Endothelial cell of umbilical vein (primary cell): Measurements from ENCODE around the gene SLC25A48. TPM values are rescaled to one million over a fixed set of nuclear protein-coding genes. Genes with fewer than 3 reads are reported as not detected.

Source experiments
- BruUV-seq: library from RNA; stranded (reverse); fragments of 400-500 nt; replicated peaks from 2 replicates; lab custom pipeline; 2021; lab: Mats Ljungman, UMichigan
- CTCF ChIA-PET: fragments of 300-600, 350-600 bp; sonication (Branson Sonifier 250); formaldehyde crosslinking; loops from one replicate; lab custom pipeline; 2021; ENCODE audit warnings: antibody characterized with exemption, inconsistent platforms; lab: Charles Lee
- POLR2A ChIA-PET: fragments of 300-600, 350-600 bp; sonication (Branson Sonifier 250); formaldehyde crosslinking; loops from one replicate; lab custom pipeline; 2021; ENCODE audit warnings: antibody characterized with exemption, inconsistent platforms; lab: Charles Lee
- DNase-seq: peaks from one replicate; pipeline ENCODE4 v3.0.0-alpha.2; 2011; ENCODE audit warnings: low read depth, low spot score
- FAIRE-seq: peaks from 2 replicates; lab custom pipeline; 2011; peaks lifted over from hg19 to GRCh38; lab: Jason Lieb, UNC
- H2AFZ ChIP-seq: 2 replicates; pipeline ENCODE4 v1.6.0; 2012; ENCODE audit warnings: low read depth, low read length, control low read depth, inconsistent platforms
- H3K27ac ChIP-seq: 2 replicates; pipeline ENCODE4 v1.5.1; 2011; ENCODE audit warnings: low read depth, mild to moderate bottlenecking, control low read depth, low read length, moderate library complexity; ENCODE audit not compliant: insufficient read depth
- H3K27me3 ChIP-seq, 2 experiments: 2 replicates each; pipeline versions ENCODE4 v1.6.0 to v1.6.1; 2011; ENCODE audit warnings: low read length in 2 of 2, mixed read lengths in 1 of 2; ENCODE audit not compliant: control insufficient read depth in 2 of 2, insufficient read depth in 2 of 2
- H3K36me3 ChIP-seq, 2 experiments: 2 replicates in 1 of 2; 3 replicates in 1 of 2; pipeline ENCODE4 v1.5.1; 2011; ENCODE audit warnings: low read length in 2 of 2, mild to moderate bottlenecking in 1 of 2, moderate library complexity in 1 of 2; ENCODE audit not compliant: control insufficient read depth in 2 of 2, insufficient read depth in 2 of 2; ENCODE audit errors: extremely low read depth in 1 of 2
- H3K4me1 ChIP-seq: 3 replicates; pipeline ENCODE4 v1.5.1; 2011; ENCODE audit warnings: mild to moderate bottlenecking, low read length; ENCODE audit not compliant: control insufficient read depth, insufficient read depth; ENCODE audit errors: extremely low read depth
- H3K4me2 ChIP-seq: 2 replicates; pipeline ENCODE4 v1.6.1; 2011; ENCODE audit warnings: low read length, control low read depth, mixed read lengths; ENCODE audit not compliant: insufficient read depth
- H3K4me3 ChIP-seq, 3 experiments: fragments of 200-600 bp in 1 of 3; sonication (generic), shearing (Covaris generic) in 1 of 3; replicated peaks in 1 of 3; 2 replicates each; pipeline ENCODE4 v1.5.1; 2011 to 2016; ENCODE audit warnings: control low read depth in 3 of 3, low read length in 3 of 3, mild to moderate bottlenecking in 2 of 3, inconsistent platforms in 1 of 3, low read depth in 1 of 3, moderate library complexity in 1 of 3; ENCODE audit not compliant: insufficient read depth in 1 of 3
- H3K79me2 ChIP-seq: 2 replicates; pipeline ENCODE4 v1.6.0; 2012; ENCODE audit warnings: low read length, inconsistent platforms; ENCODE audit not compliant: control insufficient read depth, insufficient read depth
- H3K9ac ChIP-seq: replicated peaks from 2 replicates; pipeline ENCODE3; 2011; ENCODE audit warnings: low read length, control low read depth; ENCODE audit not compliant: insufficient read depth; ENCODE audit errors: extremely low read depth
- H3K9me1 ChIP-seq: replicated peaks from 3 replicates; pipeline ENCODE4 v1.6.0; 2011; ENCODE audit warnings: mild to moderate bottlenecking, low read length; ENCODE audit not compliant: control insufficient read depth, insufficient read depth; ENCODE audit errors: extremely low read depth
- H3K9me3 ChIP-seq: replicated peaks from 2 replicates; pipeline ENCODE4 v1.5.1; 2012; ENCODE audit warnings: low read length, inconsistent platforms; ENCODE audit not compliant: control insufficient read depth, insufficient read depth
- H4K20me1 ChIP-seq: replicated peaks from 2 replicates; pipeline ENCODE3; 2011; ENCODE audit warnings: mild to moderate bottlenecking, low read length; ENCODE audit not compliant: control insufficient read depth, insufficient read depth; ENCODE audit errors: extremely low read depth
- EZH2 ChIP-seq: IDR thresholded peaks from 2 replicates; pipeline ENCODE4 v1.6.1; 2012; ENCODE audit warnings: borderline replicate concordance, low read depth, mild to moderate bottlenecking, moderate library complexity, low read length, inconsistent platforms; ENCODE audit not compliant: severe bottlenecking
- FOS ChIP-seq: IDR thresholded peaks from 2 replicates; pipeline ENCODE4 v1.6.1; 2011; ENCODE audit warnings: mild to moderate bottlenecking, low read length, moderate library complexity, borderline replicate concordance; ENCODE audit not compliant: insufficient read depth
- GATA2 ChIP-seq: IDR thresholded peaks from 2 replicates; pipeline ENCODE4 v1.7.0; 2011; ENCODE audit warnings: low read depth, mild to moderate bottlenecking, moderate library complexity, mixed read lengths, low read length; ENCODE audit not compliant: insufficient read length, insufficient read depth
- JUN ChIP-seq: IDR thresholded peaks from 2 replicates; pipeline ENCODE4 v1.6.1; 2011; ENCODE audit warnings: borderline replicate concordance, low read depth; ENCODE audit not compliant: insufficient read length, insufficient read depth
- MYC ChIP-seq: IDR thresholded peaks from one replicate; pipeline ENCODE4 v1.6.1; 2011; ENCODE audit warnings: mild to moderate bottlenecking, low read depth, low read length
- POLR2A ChIP-seq: IDR thresholded peaks from 2 replicates; pipeline ENCODE4 v1.6.1; 2012; ENCODE audit warnings: low read depth, mild to moderate bottlenecking, control low read depth, low read length
- POLR2AphosphoS5 ChIP-seq: IDR thresholded peaks from 2 replicates; pipeline ENCODE4 v1.6.1; 2012; ENCODE audit warnings: low read depth, mild to moderate bottlenecking, control low read depth, low read length, moderate library complexity; ENCODE audit not compliant: insufficient read depth
- dilution Hi-C: fragments of 300-500 bp; cut with MboI; formaldehyde crosslinking; loops from one replicate; pipeline ENCODE4 v1.15.0; 2019; ENCODE audit warnings: low sequenced_read_pairs; ENCODE audit not compliant: extremely low pct_ligation_motif_present
- intact Hi-C: fragments of 100-400 bp; cut with micrococcal nuclease; formaldehyde crosslinking; loops from one replicate; pipeline ENCODE4 v1.10.0; 2022
- polyA plus RNA-seq, 4 experiments: library from polyadenylated mRNA; depleted of rRNA in 3 of 4; stranded (reverse) in 3 of 4; unstranded in 1 of 4; fragments of >200 nt; gene quantifications; 2 replicates each; pipeline versions ENCODE4 v1.2.1 to v1.2.3, GENCODE V29; 2011 to 2012; ENCODE audit warnings: missing spikeins in 1 of 4
- total RNA-seq: library from RNA; stranded (reverse); gene quantifications from 2 replicates; pipeline ENCODE4 v1.2.3, GENCODE V29; 2021
- TF ChIP-seq, protein P1 (sequence below): IDR thresholded peaks from 2 replicates; pipeline ENCODE4 v1.6.1; 2011; ENCODE audit not compliant: insufficient read depth, insufficient read length
- TF ChIP-seq, protein P2 (sequence below), 2 donors: IDR thresholded peaks; 1 replicate in 1 of 2; 2 replicates in 1 of 2; pipeline ENCODE4 v1.5.1; 2011; ENCODE audit warnings: low read length in 2 of 2, mild to moderate bottlenecking in 2 of 2, moderate library complexity in 2 of 2, control low read depth in 1 of 2, inconsistent platforms in 1 of 2, low read depth in 1 of 2; ENCODE audit not compliant: insufficient read depth in 1 of 2; ENCODE audit errors: extremely low read depth in 1 of 2

Gene SLC25A48
- total and polyA plus RNA-seq, 2 donors (not counting 3 experiments of a cell fraction or from before 2014, with no cell fraction given), result not detected

DNA sequence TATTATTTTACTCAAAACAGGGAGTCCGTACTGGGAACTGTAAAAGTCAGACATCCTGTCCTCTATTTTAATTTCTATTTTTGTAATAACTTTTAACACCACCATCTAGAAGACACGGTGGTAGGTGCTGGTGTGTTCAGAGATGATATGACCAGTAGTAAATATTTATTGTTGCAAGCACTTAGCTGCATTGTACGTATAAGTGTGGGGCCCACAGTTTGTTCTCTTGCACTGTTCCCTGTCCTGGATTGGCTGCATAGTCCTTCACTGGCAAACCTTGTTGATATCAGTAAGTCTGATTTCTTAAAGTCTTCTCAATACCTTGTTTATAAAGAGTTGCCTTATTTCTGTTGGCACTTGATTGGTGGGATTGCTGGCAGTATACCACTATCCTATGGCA is 85.7 kb downstream of the SLC25A48 start:
- Histone ChIP-seq H3K4me1 (no peaks in the 10 kb centered on the region), H3K27me3 (peaks cover 13 to 37% of the 10 kb centered on the region in 2 experiments), H3K9ac (no peak overlapping the region), H3K27ac (no peak overlapping the region), H3K9me3 (no peaks in the 10 kb centered on the region), H3K9me1 (no peaks in the 10 kb centered on the region), H3K4me3 (no peak overlapping the region), H3K4me2 (no peak overlapping the region), H3K36me3 (no peaks in the 10 kb centered on the region), H4K20me1 (no peaks in the 10 kb centered on the region), H3K79me2 (no peaks in the 10 kb centered on the region), H2AFZ (no peak overlapping the region)
- intact Hi-C loops, result no loop called here
- FAIRE-seq, result no peak
- DNase-seq, result no peak
- BruUV-seq, result no TSS peak
- dilution Hi-C loops, result no loop called here
- POLR2A ChIA-PET, result no interaction called here
- CTCF ChIA-PET, result no interaction called here
- TF ChIP-seq FOS, result no peak
- TF ChIP-seq JUN, result no peak
- no peak for TF ChIP-seq EZH2
- no peak for TF ChIP-seq POLR2AphosphoS5
- TF ChIP-seq GATA2, result no peak
- TF ChIP-seq, protein P1, sequence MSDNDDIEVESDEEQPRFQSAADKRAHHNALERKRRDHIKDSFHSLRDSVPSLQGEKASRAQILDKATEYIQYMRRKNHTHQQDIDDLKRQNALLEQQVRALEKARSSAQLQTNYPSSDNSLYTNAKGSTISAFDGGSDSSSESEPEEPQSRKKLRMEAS, result no peak
- no peak for TF ChIP-seq POLR2A
- no peak for TF ChIP-seq MYC
- TF ChIP-seq, protein P2, sequence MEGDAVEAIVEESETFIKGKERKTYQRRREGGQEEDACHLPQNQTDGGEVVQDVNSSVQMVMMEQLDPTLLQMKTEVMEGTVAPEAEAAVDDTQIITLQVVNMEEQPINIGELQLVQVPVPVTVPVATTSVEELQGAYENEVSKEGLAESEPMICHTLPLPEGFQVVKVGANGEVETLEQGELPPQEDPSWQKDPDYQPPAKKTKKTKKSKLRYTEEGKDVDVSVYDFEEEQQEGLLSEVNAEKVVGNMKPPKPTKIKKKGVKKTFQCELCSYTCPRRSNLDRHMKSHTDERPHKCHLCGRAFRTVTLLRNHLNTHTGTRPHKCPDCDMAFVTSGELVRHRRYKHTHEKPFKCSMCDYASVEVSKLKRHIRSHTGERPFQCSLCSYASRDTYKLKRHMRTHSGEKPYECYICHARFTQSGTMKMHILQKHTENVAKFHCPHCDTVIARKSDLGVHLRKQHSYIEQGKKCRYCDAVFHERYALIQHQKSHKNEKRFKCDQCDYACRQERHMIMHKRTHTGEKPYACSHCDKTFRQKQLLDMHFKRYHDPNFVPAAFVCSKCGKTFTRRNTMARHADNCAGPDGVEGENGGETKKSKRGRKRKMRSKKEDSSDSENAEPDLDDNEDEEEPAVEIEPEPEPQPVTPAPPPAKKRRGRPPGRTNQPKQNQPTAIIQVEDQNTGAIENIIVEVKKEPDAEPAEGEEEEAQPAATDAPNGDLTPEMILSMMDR (IDR thresholded peaks at IDR 0.05; ENCODE audit: extremely low read depth in 1 of 2, insufficient read depth in 1 of 2, low read depth in 1 of 2, low read length in 2 of 2), result no peak
